ENCODE data around the gene PIM2.

GRCh38 chrX:48903290-48903689 lies 15.5 kb downstream of the PIM2 start:
- TF ChIP-seq CTCF (IDR thresholded peaks at IDR 0.05; ENCODE audit: low read depth, low read length) (no peak), POLR2A (IDR thresholded peaks at IDR 0.05; ENCODE audit: extremely low read depth, insufficient read length) (no peak)
